Muscle of leg (tissue), 11 donors: ENCODE data around the gene AIFM3. TPM values are rescaled to one million over a fixed set of nuclear protein-coding genes. Genes with fewer than 3 reads are reported as not detected.

Experiments
- DNase-seq: peaks from one replicate; pipeline ENCODE4 v3.0.0; 2013
- H3K27ac ChIP-seq: one replicate; pipeline ENCODE4 v1.5.1; 2013; ENCODE audit warnings: mild to moderate bottlenecking, low read length, control low read depth
- H3K27me3 ChIP-seq: one replicate; pipeline ENCODE4 v1.6.1; 2013; ENCODE audit warnings: low read length; ENCODE audit not compliant: control insufficient read depth, insufficient read depth
- H3K36me3 ChIP-seq: one replicate; pipeline ENCODE4 v1.6.1; 2013; ENCODE audit warnings: low read length; ENCODE audit not compliant: control insufficient read depth, insufficient read depth
- H3K4me1 ChIP-seq: one replicate; pipeline ENCODE4 v1.6.1; 2013; ENCODE audit warnings: low read length; ENCODE audit not compliant: control insufficient read depth, insufficient read depth
- H3K4me3 ChIP-seq: one replicate; pipeline ENCODE4 v1.5.1; 2013; ENCODE audit warnings: low read length, control low read depth
- H3K9me3 ChIP-seq: replicated peaks from 2 replicates; pipeline ENCODE4 v1.6.1; 2013; ENCODE audit warnings: low read depth, low read length; ENCODE audit not compliant: control insufficient read depth
- WGBS: methylation state at CpG from one replicate; pipeline ENCODE4 v1.1.5; 2013; ENCODE audit warnings: missing lambda C conversion rate; ENCODE audit not compliant: insufficient coverage; 5-methylcytosine and 5-hydroxymethylcytosine counted together
- polyA plus RNA-seq, 8 donors: library from polyadenylated mRNA; unstranded; fragments of 120-200 nt; gene quantifications; one replicate each; pipeline versions ENCODE4 v1.2.1 to v1.2.3, GENCODE V29; 2013; ENCODE audit warnings: inconsistent platforms in 1 of 8, low replicate concordance in 1 of 8; ENCODE audit not compliant: insufficient read length in 8 of 8, insufficient read depth in 1 of 8
- total RNA-seq: library from RNA; stranded (reverse); fragments of 120-200 nt; gene quantifications from one replicate; pipeline ENCODE4 v1.2.4, GENCODE V29; 2013

Gene AIFM3
- total and polyA plus RNA-seq, 9 donors, result 0.14 to 0.66 (median 0.36) TPM; not detected in 1

DNA sequence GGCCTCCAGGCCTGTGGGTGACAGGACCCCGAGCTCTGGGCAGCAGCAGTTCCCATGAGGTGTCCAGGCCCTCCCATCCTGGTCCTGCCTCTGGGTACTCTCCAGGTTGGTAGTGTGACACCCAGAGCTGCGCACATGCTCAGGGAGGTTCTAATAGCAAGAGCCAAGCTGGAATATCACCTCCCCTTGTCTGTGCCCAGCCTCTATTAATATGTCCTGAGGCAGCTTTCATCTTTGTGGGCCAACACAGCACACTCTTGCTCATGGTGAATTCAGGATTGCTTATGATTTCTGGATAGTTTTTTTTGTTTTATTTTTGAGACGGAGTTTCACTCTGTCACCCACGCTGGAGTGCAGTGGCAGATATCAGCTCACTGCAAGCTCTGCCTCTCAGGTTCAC is 51.3 kb downstream of the AIFM3 start:
- peaks cover 10% of the 10 kb centered on the region for H3K36me3 ChIP-seq
- H3K27me3 ChIP-seq, result no peaks in the 10 kb centered on the region
- H3K4me3 ChIP-seq, result no peak overlapping the region
- H3K27ac ChIP-seq, result no peak overlapping the region
- no peak for DNase-seq
- no peaks in the 10 kb centered on the region for H3K9me3 ChIP-seq
- H3K4me1 ChIP-seq, result peaks cover 34% of the 10 kb centered on the region
- WGBS, result 82% methylated on average over 2 of the region's 4 CpGs

DNA sequence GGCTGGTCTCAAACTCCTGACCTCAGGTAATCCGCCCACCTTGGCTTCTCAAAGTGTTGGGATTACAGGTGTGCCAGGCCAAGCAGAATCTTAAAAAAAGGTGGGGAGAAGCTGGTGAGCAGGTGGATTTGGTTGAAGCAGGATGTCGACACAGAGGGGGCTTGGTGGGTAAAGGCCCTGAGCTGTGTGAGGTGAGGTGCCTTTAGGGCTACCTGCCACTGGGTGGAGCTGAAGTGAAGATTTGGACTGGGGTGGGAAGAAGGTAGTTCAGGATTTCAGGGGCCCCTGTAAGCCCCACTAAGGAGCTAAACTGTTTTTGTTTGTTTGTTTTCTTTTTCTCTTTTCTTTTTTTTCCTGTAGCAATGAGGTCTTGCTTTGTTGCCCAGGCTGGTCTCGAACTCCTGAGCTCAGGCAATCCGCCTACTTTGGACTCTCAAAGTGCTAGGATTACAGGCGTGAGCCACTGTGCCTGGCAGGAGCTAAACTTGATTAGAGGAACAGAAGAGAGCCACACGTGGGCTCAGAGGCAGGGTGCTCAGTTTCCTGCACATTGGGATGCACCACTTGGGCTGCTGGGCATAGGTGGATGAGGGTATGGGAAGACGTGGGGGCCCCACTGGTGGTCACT is 53.9 kb downstream of the AIFM3 start:
- peaks cover 14% of the 10 kb centered on the region for H3K36me3 ChIP-seq
- WGBS, result 59% methylated on average over 7 of the region's 7 CpGs
- H3K4me1 ChIP-seq, result peaks cover 10% of the 10 kb centered on the region
- no peak overlapping the region for H3K27ac ChIP-seq
- H3K27me3 ChIP-seq, result no peaks in the 10 kb centered on the region
- H3K4me3 ChIP-seq, result no peak overlapping the region
- no peak for DNase-seq
- H3K9me3 ChIP-seq, result no peaks in the 10 kb centered on the region

DNA sequence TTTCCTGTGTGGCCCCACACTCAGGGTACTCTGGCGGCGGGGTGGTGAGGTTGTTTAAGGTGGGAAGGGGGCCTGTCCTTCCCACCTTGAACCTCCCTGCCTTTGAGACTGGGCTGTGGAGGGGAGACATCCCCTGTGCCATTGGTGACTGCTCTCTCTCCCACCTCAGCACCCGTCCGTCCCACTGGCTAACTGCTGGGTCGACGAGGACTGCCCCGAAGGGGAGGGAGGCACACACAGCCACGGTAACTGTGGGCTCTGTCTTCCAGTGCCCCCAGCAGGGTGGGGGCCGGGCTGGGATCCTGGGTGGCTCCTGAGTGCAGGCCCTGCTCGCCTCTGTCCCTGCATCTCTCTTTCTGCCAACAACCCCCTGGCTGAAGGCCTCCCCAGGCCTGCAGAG is 55.5 kb downstream of the AIFM3 start:
- Histone ChIP-seq H3K36me3 (peaks cover 12% of the 10 kb centered on the region), H3K27me3 (no peaks in the 10 kb centered on the region), H3K4me1 (peaks cover 18% of the 10 kb centered on the region), H3K9me3 (no peaks in the 10 kb centered on the region), H3K4me3 (no peak overlapping the region), H3K27ac (no peak overlapping the region)
- no peak for DNase-seq
- WGBS, result 40% methylated on average over 1 of the region's 10 CpGs

DNA sequence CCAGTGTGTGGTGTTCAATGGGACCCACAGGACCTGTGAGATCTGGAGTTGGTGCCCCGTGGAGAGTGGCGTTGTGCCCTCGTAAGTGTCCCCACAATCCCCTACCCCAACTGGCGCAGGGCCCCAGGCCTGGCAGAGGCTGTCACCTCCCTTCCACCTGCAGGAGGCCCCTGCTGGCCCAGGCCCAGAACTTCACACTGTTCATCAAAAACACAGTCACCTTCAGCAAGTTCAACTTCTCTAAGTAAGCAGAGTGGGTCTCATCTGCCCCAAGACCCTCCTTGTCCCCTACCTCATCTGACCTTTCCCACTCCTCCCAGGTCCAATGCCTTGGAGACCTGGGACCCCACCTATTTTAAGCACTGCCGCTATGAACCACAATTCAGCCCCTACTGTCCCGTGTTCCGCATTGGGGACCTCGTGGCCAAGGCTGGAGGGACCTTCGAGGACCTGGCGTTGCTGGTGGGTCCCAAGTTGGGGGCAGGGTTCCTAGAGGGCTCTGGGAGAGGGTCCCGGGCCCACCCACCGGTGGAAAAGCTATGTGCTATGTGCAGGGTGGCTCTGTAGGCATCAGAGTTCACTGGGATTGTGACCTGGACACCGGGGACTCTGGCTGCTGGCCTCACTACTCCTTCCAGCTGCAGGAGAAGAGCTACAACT is 56.0 kb downstream of the AIFM3 start:
- peaks cover 24% of the 10 kb centered on the region for H3K4me1 ChIP-seq
- no peak overlapping the region for H3K4me3 ChIP-seq
- H3K9me3 ChIP-seq, result no peaks in the 10 kb centered on the region
- H3K36me3 ChIP-seq, result peaks cover 12% of the 10 kb centered on the region
- no peak overlapping the region for H3K27ac ChIP-seq
- WGBS, result 77% methylated on average over 11 of the region's 13 CpGs
- H3K27me3 ChIP-seq, result no peaks in the 10 kb centered on the region
- DNase-seq, result no peak

DNA sequence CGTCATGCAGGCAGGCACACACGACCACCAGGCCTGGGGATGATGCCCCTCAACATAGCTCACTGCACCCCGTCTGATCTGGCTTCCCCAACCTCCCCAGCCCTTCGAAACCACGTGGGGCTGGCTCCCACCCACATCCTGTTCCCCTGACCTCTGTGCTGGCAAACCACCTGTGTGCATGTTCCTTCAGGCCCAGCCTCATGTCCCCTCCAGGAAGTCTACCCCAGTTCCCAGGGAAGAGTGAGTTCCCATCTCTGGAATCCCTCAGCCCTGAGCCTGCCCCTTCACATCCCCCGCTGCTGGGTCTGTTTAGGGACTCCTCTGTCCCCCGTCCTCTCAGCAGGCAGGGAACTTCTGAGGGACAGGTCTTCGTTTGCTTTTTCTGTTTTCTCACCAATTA is 58.2 kb downstream of the AIFM3 start:
- 54% methylated on average over 5 of the region's 8 CpGs for WGBS
- Histone ChIP-seq H3K27ac (no peak overlapping the region), H3K9me3 (no peaks in the 10 kb centered on the region), H3K36me3 (peaks cover 17% of the 10 kb centered on the region), H3K4me3 (no peak overlapping the region), H3K27me3 (no peaks in the 10 kb centered on the region), H3K4me1 (peaks cover 35% of the 10 kb centered on the region)
- no peak for DNase-seq

DNA sequence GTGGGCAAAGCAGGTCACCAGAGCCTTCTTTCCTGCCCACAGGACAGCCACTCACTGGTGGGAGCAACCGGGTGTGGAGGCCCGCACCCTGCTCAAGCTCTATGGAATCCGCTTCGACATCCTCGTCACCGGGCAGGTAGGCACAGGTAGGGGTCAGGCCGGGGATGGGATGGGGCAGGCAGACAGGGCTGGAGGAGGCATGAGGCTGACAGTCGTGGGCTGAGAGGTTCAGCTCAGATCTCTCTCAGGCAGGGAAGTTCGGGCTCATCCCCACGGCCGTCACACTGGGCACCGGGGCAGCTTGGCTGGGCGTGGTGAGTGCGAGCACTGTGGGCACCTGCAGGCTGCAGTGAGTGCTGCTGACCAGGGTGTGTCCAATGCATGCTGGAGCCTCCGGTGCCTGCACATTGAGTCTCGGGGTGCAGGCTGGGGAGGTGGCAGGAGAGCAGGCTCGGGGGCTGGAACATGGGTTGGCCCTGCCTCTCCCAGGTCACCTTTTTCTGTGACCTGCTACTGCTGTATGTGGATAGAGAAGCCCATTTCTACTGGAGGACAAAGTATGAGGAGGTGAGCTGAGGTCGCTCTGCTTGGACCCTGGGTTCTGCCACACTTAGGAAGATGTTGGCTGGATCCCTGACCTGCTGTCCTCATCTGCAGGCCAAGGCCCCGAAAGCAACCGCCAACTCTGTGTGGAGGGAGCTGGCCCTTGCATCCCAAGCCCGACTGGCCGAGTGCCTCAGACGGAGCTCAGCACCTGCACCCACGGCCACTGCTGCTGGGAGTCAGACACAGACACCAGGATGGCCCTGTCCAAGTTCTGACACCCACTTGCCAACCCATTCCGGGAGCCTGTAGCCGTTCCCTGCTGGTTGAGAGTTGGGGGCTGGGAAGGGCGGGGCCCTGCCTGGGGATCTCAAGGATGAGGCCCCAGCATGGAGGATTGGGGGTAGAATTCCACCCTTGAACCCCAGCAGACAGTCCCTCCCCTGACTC is 59.0 kb downstream of the AIFM3 start:
- Histone ChIP-seq H3K27me3 (no peaks in the 10 kb centered on the region), H3K36me3 (peaks cover 17% of the 10 kb centered on the region), H3K4me1 (peaks cover 35% of the 10 kb centered on the region), H3K9me3 (no peaks in the 10 kb centered on the region), H3K27ac (no peak overlapping the region), H3K4me3 (no peak overlapping the region)
- WGBS, result 84% methylated on average over 17 of the region's 27 CpGs
- no peak for DNase-seq

DNA sequence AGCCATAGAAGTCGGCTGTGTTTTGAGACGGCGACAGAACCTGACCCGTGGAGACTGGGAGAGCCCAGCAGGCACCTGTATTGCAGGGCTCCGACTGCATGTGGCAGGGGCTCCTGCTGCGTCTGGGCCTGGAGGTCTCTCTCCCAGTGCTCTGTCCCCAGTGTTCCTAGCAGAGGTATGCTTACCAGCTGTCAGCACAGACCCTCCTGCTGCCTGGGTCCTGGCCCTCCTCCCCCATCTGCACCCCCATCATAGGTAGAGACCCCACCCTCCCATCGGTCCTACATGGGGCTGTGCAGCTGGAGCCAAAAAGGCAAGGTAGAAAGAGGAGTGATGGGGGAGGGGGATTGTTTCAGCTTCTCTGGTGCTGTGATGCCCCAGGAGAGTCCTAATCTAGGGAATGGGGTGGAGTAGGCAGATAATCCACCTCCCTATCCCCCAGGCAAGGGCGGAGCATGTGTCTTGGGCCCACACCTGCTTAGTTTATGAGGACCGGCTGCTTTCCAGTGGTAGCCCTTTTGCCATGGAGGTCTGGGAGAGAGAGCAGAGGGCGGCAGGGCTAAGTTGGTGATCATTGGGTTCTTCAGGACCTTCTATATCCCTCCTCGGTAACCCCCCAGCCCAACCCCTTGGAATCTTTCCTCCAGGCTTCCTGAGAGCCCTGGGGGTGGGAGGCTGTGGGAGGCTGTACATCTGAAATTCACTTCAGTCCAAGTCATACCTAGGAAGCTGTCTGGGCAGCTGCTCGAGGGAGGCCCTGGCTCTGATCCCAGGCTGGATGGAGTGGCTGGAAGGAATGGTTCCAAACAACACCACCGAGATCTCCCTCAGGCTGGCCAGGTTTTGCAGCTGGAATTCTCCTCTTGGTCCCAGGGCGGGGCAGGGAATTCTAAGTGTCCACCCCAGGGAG is 60.0 kb downstream of the AIFM3 start:
- Histone ChIP-seq H3K4me1 (peaks cover 43% of the 10 kb centered on the region), H3K27me3 (peaks cover 8% of the 10 kb centered on the region), H3K36me3 (peaks cover 17% of the 10 kb centered on the region), H3K4me3 (no peak overlapping the region), H3K27ac (no peak overlapping the region), H3K9me3 (no peaks in the 10 kb centered on the region)
- peak; percentile 71 for DNase-seq
- 54% methylated on average over 9 of the region's 14 CpGs for WGBS

DNA sequence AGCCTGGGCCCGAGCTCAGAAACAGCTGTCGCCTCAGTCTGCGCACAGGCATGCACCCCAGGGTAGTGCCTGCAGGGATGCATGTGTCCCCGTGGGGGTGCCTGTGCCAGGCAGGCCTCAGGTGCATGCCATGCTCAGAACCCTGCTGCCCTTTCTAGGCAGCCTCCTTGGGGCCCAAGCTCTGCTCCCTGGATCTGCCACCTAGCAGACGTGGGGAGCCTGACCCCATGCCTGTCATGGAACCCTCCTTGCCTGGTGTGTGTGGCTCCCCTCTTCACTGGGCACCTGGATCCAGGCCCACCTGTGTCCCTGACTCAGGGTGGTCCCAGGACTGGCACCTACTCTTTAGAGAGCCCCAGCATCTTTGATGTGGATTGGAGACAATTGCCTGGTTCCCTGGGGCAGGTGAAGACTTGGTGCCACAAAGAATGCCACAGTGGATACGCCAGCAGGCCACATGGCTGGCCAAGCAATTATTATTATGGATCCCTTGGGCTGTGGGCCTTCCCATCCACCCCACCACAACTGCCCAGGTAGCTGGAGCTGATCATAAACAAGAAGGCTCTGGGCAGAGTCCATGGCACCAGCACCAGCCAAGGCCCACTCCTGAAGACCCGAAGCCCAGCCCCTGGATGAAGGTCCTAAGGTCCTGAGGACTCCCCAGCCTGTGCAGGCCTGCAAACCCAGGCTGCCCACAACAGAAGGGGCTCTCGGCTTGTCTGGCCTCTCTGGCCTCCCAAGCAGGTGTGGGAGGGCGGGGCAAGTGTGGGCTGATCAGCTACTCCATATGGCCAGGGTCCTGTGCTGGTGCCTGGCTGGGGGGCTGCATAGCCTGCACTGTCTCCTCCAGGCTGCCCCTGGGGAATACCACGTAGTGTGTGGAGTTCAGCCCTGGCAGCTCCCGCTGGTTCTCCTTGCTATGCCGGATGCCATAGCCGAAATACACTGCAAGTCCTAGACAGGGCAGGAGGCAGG is 61.5 kb downstream of the AIFM3 start:
- Histone ChIP-seq H3K4me3 (no peak overlapping the region), H3K27me3 (peaks cover 21% of the 10 kb centered on the region), H3K9me3 (no peaks in the 10 kb centered on the region), H3K27ac (no peak overlapping the region), H3K4me1 (peaks cover 50% of the 10 kb centered on the region), H3K36me3 (peaks cover 14% of the 10 kb centered on the region)
- DNase-seq, result no peak
- WGBS, result 87% methylated on average over 12 of the region's 13 CpGs
